ENCODE results near the gene MAP3K1. TPM values are rescaled to one million over a fixed set of nuclear protein-coding genes. Genes with fewer than 3 reads are reported as not detected.
A peak's percentile ranks its signal among the peaks of the same experiment; 100 is the strongest.

The MAP3K1 gene
- total RNA-seq, 1 donor from 2014 or later = 10.4 TPM

DNA sequence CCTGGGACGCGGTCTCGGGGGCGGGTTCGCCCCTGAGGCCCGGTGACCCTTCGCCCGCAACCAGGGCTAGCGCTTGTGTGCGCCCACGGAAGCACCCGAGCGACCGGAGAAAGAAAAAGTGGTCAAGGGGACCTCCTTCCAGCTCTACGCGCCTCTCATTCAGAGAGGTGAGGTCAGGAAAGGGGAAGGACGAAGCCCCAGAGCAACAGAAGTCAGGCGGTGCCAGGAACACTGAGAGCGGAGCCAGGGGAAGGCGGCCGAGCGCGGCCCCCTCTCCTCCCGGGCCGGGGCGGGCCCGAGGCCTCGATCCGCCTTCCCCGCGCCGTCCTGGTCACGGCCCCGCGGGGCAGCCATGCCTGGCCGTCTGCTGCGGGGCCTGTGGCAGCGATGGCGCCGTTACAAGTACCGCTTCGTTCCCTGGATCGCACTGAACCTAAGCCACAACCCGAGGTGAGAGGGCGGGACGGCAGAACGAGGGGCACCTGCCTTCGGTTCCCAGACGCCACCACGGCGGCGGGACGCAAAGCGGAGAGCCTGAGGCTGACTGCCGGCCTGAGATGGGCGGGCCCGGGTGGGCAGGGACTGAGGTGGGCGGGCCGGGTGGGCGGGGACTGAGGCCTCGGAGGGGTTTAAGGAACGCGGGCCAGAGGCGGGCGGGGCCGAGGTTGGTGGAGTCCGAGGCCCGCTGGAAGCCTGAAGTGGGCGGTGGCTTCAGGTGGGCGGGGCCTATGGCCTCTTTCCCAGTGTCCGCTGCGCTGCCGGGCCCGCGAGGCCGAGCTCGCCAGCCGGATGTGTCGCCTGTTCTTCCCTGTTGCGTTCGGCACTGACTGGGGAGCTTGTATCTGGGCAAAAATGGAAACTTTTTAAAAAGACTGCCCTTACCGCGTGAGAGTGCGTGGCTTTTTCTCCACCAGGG lies 94.2 kb downstream of the MAP3K1 start, which contains the start of gene SETD9:
SETD9 (plus strand) TSS at position 303 of the 916 bp plus-strand sequence; CDS start at position 353, 50 bp downstream.
- FAIRE-seq (no peak), DNase-seq (ENCODE audit: low read depth) (peak; percentile 88)
- peak within 1 kb of the TSS; percentile 91 for H3K9ac ChIP-seq (ENCODE audit: low read length)
- peak within 1 kb of the TSS; percentile 92 for H3K27ac ChIP-seq (ENCODE audit: low read depth, low read length)
- no peaks in the 10 kb centered on the region for H3K27me3 ChIP-seq (ENCODE audit: insufficient read depth, low read length)
- TF ChIP-seq, protein P1, sequence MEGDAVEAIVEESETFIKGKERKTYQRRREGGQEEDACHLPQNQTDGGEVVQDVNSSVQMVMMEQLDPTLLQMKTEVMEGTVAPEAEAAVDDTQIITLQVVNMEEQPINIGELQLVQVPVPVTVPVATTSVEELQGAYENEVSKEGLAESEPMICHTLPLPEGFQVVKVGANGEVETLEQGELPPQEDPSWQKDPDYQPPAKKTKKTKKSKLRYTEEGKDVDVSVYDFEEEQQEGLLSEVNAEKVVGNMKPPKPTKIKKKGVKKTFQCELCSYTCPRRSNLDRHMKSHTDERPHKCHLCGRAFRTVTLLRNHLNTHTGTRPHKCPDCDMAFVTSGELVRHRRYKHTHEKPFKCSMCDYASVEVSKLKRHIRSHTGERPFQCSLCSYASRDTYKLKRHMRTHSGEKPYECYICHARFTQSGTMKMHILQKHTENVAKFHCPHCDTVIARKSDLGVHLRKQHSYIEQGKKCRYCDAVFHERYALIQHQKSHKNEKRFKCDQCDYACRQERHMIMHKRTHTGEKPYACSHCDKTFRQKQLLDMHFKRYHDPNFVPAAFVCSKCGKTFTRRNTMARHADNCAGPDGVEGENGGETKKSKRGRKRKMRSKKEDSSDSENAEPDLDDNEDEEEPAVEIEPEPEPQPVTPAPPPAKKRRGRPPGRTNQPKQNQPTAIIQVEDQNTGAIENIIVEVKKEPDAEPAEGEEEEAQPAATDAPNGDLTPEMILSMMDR (IDR thresholded peaks at IDR 0.05; ENCODE audit: insufficient read depth, low read depth, low read length) = no peak
- TF ChIP-seq EZH2 (IDR thresholded peaks at IDR 0.05; ENCODE audit: insufficient read depth, low read length) = no peak
- H3K79me2 ChIP-seq (ENCODE audit: insufficient read depth, low read length) = no peaks in the 10 kb centered on the region
- H3K36me3 ChIP-seq (ENCODE audit: insufficient read depth, low read length) = no peaks in the 10 kb centered on the region
- H4K20me1 ChIP-seq (ENCODE audit: insufficient read depth, low read length) = no peaks in the 10 kb centered on the region
- peaks cover 13% of the 10 kb centered on the region for H3K4me1 ChIP-seq (ENCODE audit: insufficient read depth, low read length)
- peak within 1 kb of the TSS; percentile 91 for H3K4me2 ChIP-seq (ENCODE audit: low read length)
- Mint-ChIP-seq H3K27me3 (ENCODE audit: low read depth, unreplicated experiment) (no peaks in the 10 kb centered on the region), H3K27ac (ENCODE audit: unreplicated experiment) (peak within 1 kb of the TSS; percentile 93), H3K9me3 (ENCODE audit: unreplicated experiment) (no peaks in the 10 kb centered on the region), H3K4me1 (ENCODE audit: low read depth, unreplicated experiment) (peaks cover 8% of the 10 kb centered on the region), H3K4me3 (ENCODE audit: unreplicated experiment) (peak within 1 kb of the TSS; percentile 86), H3K36me3 (ENCODE audit: low read depth, unreplicated experiment) (no peaks in the 10 kb centered on the region)
- H2AFZ ChIP-seq (ENCODE audit: low read depth, low read length) = peak within 1 kb of the TSS; percentile 95
- no peaks in the 10 kb centered on the region for H3K9me3 ChIP-seq (ENCODE audit: insufficient read depth, low read depth, low read length)
- peak within 1 kb of the TSS; percentile 74 for H3K4me3 ChIP-seq (ENCODE audit: insufficient read depth, low read depth, low read length)

DNA sequence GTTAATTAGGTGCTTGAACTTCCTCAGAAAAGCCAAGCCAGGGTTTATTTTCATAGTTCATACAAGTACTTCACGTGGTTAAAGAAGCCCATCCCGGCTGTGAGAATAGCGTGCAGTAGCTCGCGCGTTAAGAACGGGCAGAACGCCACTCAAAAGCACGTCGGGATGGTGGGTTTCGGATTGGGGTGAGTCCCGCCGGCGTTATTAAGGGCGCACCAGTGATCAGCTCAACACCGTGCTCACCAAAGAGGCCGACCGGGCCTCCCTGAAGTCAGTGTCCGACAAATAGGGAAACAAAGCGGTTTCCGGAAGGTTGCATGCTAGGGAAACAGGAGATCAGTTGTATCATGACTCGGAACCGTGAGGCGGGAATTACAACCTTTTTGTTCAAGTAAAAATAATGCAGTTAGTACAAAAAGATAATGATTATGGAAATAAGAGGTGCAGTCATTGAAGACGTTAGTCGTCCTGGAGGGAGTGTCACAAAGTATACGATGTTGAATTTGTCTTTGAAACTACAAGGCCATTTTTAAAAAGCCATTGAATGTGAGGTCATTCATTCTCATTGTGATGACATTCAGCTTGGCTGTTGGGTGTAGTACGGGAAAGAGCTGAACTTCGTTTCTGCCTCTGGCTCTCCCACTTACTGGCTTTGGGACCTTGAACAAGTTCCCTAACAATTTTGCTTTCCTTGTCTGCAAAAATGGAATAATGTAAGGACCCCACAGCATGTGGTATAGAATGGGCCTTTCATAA lies 95.0 kb downstream of the MAP3K1 start:
- Mint-ChIP-seq H3K27me3 (ENCODE audit: low read depth, unreplicated experiment) (no peaks in the 10 kb centered on the region), H3K36me3 (ENCODE audit: low read depth, unreplicated experiment) (no peaks in the 10 kb centered on the region), H3K27ac (ENCODE audit: unreplicated experiment) (peak overlapping the region; percentile 87), H3K4me1 (ENCODE audit: low read depth, unreplicated experiment) (peaks cover 8% of the 10 kb centered on the region), H3K9me3 (ENCODE audit: unreplicated experiment) (no peaks in the 10 kb centered on the region), H3K4me3 (ENCODE audit: unreplicated experiment) (peak overlapping the region; percentile 85)
- peak overlapping the region; percentile 92 for H3K27ac ChIP-seq (ENCODE audit: low read depth, low read length)
- peaks cover 13% of the 10 kb centered on the region for H3K4me1 ChIP-seq (ENCODE audit: insufficient read depth, low read length)
- H3K4me3 ChIP-seq (ENCODE audit: insufficient read depth, low read depth, low read length) = peak overlapping the region; percentile 74
- no peak for FAIRE-seq
- TF ChIP-seq EZH2 (IDR thresholded peaks at IDR 0.05; ENCODE audit: insufficient read depth, low read length) = no peak
- TF ChIP-seq, protein P1 (IDR thresholded peaks at IDR 0.05; ENCODE audit: insufficient read depth, low read depth, low read length) = no peak
- DNase-seq (ENCODE audit: low read depth) = peak; percentile 34
- H3K27me3 ChIP-seq (ENCODE audit: insufficient read depth, low read length) = no peaks in the 10 kb centered on the region
- no peaks in the 10 kb centered on the region for H3K36me3 ChIP-seq (ENCODE audit: insufficient read depth, low read length)
- H3K9me3 ChIP-seq (ENCODE audit: insufficient read depth, low read depth, low read length) = no peaks in the 10 kb centered on the region
- H4K20me1 ChIP-seq (ENCODE audit: insufficient read depth, low read length) = no peaks in the 10 kb centered on the region
- no peaks in the 10 kb centered on the region for H3K79me2 ChIP-seq (ENCODE audit: insufficient read depth, low read length)
- H2AFZ ChIP-seq (ENCODE audit: low read depth, low read length) = peak overlapping the region; percentile 88
- H3K9ac ChIP-seq (ENCODE audit: low read length) = peak overlapping the region; percentile 91
- peak overlapping the region; percentile 88 for H3K4me2 ChIP-seq (ENCODE audit: low read length)

Data from astrocyte (in vitro differentiated cells and primary cell).